Skeletal muscle satellite cell (primary cell): ENCODE results near the gene ZNF91. TPM values are rescaled to one million over a fixed set of nuclear protein-coding genes. Genes with fewer than 3 reads are reported as not detected.

Source experiments
- small RNA-seq: library from RNA; depleted of rRNA; stranded (forward); fragments of <200 nt; gene quantifications from one replicate; pipeline ENCODE3, GENCODE V24; 2012

The ZNF91 gene

Small RNA genes within 50 kb of the gene (small RNA-seq; reads per million reads assigned to genes)
- gene VN1R91P, result not detected
